ENCODE measurements around the gene SMC4. TPM values are rescaled to one million over a fixed set of nuclear protein-coding genes. Genes with fewer than 3 reads are reported as not detected.

SMC4 gene
- polyA plus RNA-seq, 2 of the 4 experiments (the other 2 are of a cell fraction) = 121 to 139 TPM

DNA sequence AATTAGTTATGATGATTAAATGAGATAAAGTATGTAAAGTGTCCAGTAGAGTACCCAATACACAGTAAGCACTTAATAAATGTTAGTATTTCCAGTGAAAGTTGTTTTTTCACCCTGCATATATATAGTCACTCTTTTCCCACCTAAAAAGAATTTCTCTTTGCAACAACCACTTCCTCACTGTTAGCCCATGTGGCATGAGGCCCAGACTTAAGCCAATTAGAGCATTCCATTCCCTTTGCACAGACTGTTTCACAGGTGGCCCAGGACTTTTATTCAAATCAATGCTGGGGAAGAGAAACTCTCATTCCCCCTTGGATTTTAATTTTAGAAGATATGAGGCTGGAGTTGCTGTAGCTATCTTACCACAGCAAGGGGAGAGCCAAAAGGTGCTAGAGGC, 4.2 kb upstream of the SMC4 start:
- POLR2A ChIA-PET = no interaction called here
- DNase-seq (ENCODE audit: low read depth in 1 of 2, low spot score in 1 of 2) = no peak

DNA sequence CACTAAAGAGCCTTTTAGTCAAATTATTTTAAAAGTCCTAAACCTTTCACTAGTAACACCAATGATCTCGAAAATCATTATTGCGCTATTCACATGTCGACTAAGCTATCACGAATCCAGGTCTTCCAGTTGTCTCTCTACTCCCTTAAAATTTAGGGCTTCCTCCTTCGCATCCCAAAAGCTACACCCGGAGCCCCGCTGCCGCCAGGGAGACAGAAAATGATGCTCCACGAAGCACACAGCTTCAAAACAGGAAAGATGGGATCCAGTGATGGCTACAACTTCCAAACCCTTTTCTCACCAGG, 678 bp upstream of the SMC4 start:
- Histone ChIP-seq H3K9me3 (no peaks in the 10 kb centered on the region), H3K4me2 (peak overlapping the region; percentile 85), H3K27ac (peak overlapping the region; percentile 92 to 95), H3K4me1 (peaks cover 9% of the 10 kb centered on the region), H3K4me3 (peak overlapping the region; percentile 90)
- POLR2A ChIA-PET = no interaction called here
- 4% methylated on average over 9 of the region's 9 CpGs for WGBS (ENCODE audit: missing lambda C conversion rate)
- FAIRE-seq = no peak
- DNase-seq (ENCODE audit: low read depth in 1 of 2, low spot score in 1 of 2) = no peak
- peak; percentile 36 to 43; a peak in 5 of 6 replicates for ATAC-seq
- TF ChIP-seq CHD4 (IDR thresholded peaks at IDR 0.05; ENCODE audit: borderline replicate concordance) (no peak), KDM1A (IDR thresholded peaks at IDR 0.05; ENCODE audit: low read depth) (0 out of 2 replicates have a peak, but pooled peaks have one; percentile 37)
- CTCF ChIA-PET = no interaction called here

More for the DNA sequence above, 4.2 kb upstream of the SMC4 start:
- FAIRE-seq (no peak), ATAC-seq (no peak)
- no peaks in the 10 kb centered on the region for H3K9me3 ChIP-seq
- H3K4me3 ChIP-seq = no peak overlapping the region
- H3K27ac ChIP-seq = no peak overlapping the region
- TF ChIP-seq, protein P1, sequence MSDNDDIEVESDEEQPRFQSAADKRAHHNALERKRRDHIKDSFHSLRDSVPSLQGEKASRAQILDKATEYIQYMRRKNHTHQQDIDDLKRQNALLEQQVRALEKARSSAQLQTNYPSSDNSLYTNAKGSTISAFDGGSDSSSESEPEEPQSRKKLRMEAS (IDR thresholded peaks at IDR 0.05) = no peak
- TF ChIP-seq BHLHE40 (IDR thresholded peaks at IDR 0.05; ENCODE audit: low read depth, low read length) (no peak), EP300 (IDR thresholded peaks at IDR 0.05) (no peak), JUNB (IDR thresholded peaks at IDR 0.05) (no peak), RNF2 (IDR thresholded peaks at IDR 0.05; ENCODE audit: borderline replicate concordance, low read depth) (no peak), RCOR1 (IDR thresholded peaks at IDR 0.05; ENCODE audit: low read depth, low read length) (no peak), ZNF302 (CRISPR knock-in tag; IDR thresholded peaks at IDR 0.05) (no peak), ESRRA (IDR thresholded peaks at IDR 0.05; ENCODE audit: borderline replicate concordance, low read length) (no peak), RAD21 (conservative IDR thresholded peaks at IDR 0.05 in 1 of 2, IDR thresholded peaks at IDR 0.05 in 1 of 2) (no peak)
- TF ChIP-seq, protein P2, sequence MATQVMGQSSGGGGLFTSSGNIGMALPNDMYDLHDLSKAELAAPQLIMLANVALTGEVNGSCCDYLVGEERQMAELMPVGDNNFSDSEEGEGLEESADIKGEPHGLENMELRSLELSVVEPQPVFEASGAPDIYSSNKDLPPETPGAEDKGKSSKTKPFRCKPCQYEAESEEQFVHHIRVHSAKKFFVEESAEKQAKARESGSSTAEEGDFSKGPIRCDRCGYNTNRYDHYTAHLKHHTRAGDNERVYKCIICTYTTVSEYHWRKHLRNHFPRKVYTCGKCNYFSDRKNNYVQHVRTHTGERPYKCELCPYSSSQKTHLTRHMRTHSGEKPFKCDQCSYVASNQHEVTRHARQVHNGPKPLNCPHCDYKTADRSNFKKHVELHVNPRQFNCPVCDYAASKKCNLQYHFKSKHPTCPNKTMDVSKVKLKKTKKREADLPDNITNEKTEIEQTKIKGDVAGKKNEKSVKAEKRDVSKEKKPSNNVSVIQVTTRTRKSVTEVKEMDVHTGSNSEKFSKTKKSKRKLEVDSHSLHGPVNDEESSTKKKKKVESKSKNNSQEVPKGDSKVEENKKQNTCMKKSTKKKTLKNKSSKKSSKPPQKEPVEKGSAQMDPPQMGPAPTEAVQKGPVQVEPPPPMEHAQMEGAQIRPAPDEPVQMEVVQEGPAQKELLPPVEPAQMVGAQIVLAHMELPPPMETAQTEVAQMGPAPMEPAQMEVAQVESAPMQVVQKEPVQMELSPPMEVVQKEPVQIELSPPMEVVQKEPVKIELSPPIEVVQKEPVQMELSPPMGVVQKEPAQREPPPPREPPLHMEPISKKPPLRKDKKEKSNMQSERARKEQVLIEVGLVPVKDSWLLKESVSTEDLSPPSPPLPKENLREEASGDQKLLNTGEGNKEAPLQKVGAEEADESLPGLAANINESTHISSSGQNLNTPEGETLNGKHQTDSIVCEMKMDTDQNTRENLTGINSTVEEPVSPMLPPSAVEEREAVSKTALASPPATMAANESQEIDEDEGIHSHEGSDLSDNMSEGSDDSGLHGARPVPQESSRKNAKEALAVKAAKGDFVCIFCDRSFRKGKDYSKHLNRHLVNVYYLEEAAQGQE (IDR thresholded peaks at IDR 0.05) = no peak
- H3K4me1 ChIP-seq = peaks cover 9% of the 10 kb centered on the region
- no peak overlapping the region for H3K4me2 ChIP-seq
- CTCF ChIA-PET = interaction anchor here (0.7 kb wide), 2 partner anchors 85 to 125 kb away, joined by 5 read pairs; no protein-coding TSS in a partner anchor

DNA sequence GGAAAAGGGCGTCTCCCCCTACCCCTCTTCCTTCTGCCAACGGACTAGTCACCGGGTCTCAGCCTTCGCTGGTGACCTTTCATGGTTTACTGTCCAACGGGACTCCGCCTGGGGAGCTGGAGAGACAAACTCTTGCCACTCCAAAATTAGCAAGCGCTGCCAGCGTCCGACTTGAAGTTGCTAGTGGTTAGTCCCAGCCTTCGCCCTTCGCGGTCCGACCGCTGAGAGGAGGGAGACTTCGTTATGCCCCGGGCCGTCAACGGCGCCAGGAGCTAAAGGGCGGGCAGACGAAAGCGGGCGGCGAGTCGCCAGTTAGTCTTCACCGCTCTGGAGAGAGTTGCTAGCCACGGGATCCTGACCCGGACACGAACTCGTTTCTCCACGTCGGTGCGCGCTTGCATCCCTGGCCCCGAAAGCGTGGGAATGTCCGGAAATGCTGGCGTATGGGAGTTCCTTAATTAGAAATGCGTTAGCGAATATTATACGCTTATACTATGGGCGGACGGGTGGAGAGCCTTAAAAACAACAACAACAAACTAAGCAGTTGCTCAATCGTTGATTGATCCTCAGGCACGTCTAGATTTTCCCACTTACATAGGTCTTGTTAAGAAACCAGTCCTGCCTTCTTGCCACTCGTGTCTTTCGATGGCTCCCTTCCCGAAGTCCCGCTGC, 716 bp downstream of the SMC4 start:
- Histone ChIP-seq H3K27ac (peak overlapping the region; percentile 92 to 95), H3K4me2 (peak overlapping the region; percentile 82), H3K9me3 (no peaks in the 10 kb centered on the region), H3K4me3 (peak overlapping the region; percentile 90), H3K4me1 (peaks cover 22% of the 10 kb centered on the region)
- CTCF ChIA-PET = interaction anchor here (0.7 to 1.0 kb wide), 2 partner anchors 11 to 237 kb away, joined by 3 read pairs; no protein-coding TSS in a partner anchor
- POLR2A ChIA-PET = interaction anchor here (0.7 to 1.4 kb wide), 2 partner anchors 10 to 49 kb away, joined by 3 to 8 read pairs; partner anchors contain the start of gene TRIM59
- FAIRE-seq = no peak
- under 1% methylated on average over 36 of the region's 49 CpGs for WGBS (ENCODE audit: missing lambda C conversion rate)
- DNase-seq (ENCODE audit: low read depth in 1 of 2, low spot score in 1 of 2) = peak in 1 of 2 experiments; percentile 42
- ATAC-seq = peak; percentile 44 to 53
- TF ChIP-seq FOXS1 (CRISPR knock-in tag; IDR thresholded peaks at IDR 0.05) (no peak), CEBPB (IDR thresholded peaks at IDR 0.05) (no peak), SMC3 (IDR thresholded peaks at IDR 0.05) (no peak), RCOR1 (IDR thresholded peaks at IDR 0.05; ENCODE audit: low read depth, low read length) (no peak), SREBF2 (IDR thresholded peaks at IDR 0.05) (no peak), HDAC2 (IDR thresholded peaks at IDR 0.05) (no peak), CHD2 (IDR thresholded peaks at IDR 0.05; ENCODE audit: low read length, partially characterized antibody) (no peak), EHF (CRISPR knock-in tag; IDR thresholded peaks at IDR 0.05) (no peak), RFX5 (IDR thresholded peaks at IDR 0.05) (no peak), RNF2 (IDR thresholded peaks at IDR 0.05; ENCODE audit: borderline replicate concordance, low read depth) (no peak)
- TF ChIP-seq, protein P1 (IDR thresholded peaks at IDR 0.05) = no peak
- TF ChIP-seq, protein P3, sequence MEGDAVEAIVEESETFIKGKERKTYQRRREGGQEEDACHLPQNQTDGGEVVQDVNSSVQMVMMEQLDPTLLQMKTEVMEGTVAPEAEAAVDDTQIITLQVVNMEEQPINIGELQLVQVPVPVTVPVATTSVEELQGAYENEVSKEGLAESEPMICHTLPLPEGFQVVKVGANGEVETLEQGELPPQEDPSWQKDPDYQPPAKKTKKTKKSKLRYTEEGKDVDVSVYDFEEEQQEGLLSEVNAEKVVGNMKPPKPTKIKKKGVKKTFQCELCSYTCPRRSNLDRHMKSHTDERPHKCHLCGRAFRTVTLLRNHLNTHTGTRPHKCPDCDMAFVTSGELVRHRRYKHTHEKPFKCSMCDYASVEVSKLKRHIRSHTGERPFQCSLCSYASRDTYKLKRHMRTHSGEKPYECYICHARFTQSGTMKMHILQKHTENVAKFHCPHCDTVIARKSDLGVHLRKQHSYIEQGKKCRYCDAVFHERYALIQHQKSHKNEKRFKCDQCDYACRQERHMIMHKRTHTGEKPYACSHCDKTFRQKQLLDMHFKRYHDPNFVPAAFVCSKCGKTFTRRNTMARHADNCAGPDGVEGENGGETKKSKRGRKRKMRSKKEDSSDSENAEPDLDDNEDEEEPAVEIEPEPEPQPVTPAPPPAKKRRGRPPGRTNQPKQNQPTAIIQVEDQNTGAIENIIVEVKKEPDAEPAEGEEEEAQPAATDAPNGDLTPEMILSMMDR (IDR thresholded peaks at IDR 0.05) = no peak
- TF ChIP-seq, protein P2 (IDR thresholded peaks at IDR 0.05) = no peak
- TF ChIP-seq, protein P4, sequence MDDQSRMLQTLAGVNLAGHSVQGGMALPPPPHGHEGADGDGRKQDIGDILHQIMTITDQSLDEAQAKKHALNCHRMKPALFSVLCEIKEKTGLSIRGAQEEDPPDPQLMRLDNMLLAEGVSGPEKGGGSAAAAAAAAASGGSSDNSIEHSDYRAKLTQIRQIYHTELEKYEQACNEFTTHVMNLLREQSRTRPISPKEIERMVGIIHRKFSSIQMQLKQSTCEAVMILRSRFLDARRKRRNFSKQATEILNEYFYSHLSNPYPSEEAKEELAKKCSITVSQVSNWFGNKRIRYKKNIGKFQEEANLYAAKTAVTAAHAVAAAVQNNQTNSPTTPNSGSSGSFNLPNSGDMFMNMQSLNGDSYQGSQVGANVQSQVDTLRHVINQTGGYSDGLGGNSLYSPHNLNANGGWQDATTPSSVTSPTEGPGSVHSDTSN (IDR thresholded peaks at IDR 0.05) = no peak
